Osteoblast (primary cell): Measurements from ENCODE around the gene MYDGF. TPM values are rescaled to one million over a fixed set of nuclear protein-coding genes. Genes with fewer than 3 reads are reported as not detected.

Experiments used
- DNase-seq: peaks from one replicate; pipeline ENCODE4 v3.0.0; 2011; ENCODE audit warnings: low spot score, mixed read lengths; ENCODE audit not compliant: insufficient read length; ENCODE audit errors: missing footprints
- H2AFZ ChIP-seq: 2 replicates; pipeline ENCODE4 v1.6.0; 2011; ENCODE audit warnings: mild to moderate bottlenecking, low read length
- H3K27ac ChIP-seq: 2 replicates; pipeline ENCODE4 v1.5.1; 2011; ENCODE audit warnings: mild to moderate bottlenecking, low read depth, low read length, moderate library complexity
- H3K27me3 ChIP-seq: 2 replicates; pipeline ENCODE4 v1.6.0; 2012; ENCODE audit warnings: mild to moderate bottlenecking, control low read depth, inconsistent platforms, low read length, moderate library complexity; ENCODE audit not compliant: insufficient read depth
- H3K36me3 ChIP-seq: 2 replicates; pipeline ENCODE4 v1.5.1; 2011; ENCODE audit warnings: mild to moderate bottlenecking, low read length, control low read depth, moderate library complexity; ENCODE audit not compliant: insufficient read depth
- H3K4me1 ChIP-seq: 2 replicates; pipeline ENCODE4 v1.5.1; 2011; ENCODE audit warnings: mild to moderate bottlenecking, low read length, control low read depth, moderate library complexity; ENCODE audit not compliant: insufficient read depth
- H3K4me2 ChIP-seq: 2 replicates; pipeline ENCODE4 v1.6.0; 2011; ENCODE audit warnings: mild to moderate bottlenecking, low read length; ENCODE audit not compliant: insufficient read depth
- H3K4me3 ChIP-seq: fragments of 200-600 bp; sonication (generic); 3 replicates; pipeline ENCODE4 v1.5.1; 2012; ENCODE audit warnings: mild to moderate bottlenecking, low read length, inconsistent platforms; ENCODE audit not compliant: insufficient read depth
- H3K79me2 ChIP-seq: 2 replicates; pipeline ENCODE4 v1.6.0; 2012; ENCODE audit warnings: mild to moderate bottlenecking, low read length, control low read depth, inconsistent platforms; ENCODE audit not compliant: insufficient read depth
- H3K9me3 ChIP-seq: 2 replicates; pipeline ENCODE4 v1.5.1; 2011; ENCODE audit warnings: low read depth, low read length, control low read depth
- H4K20me1 ChIP-seq: 2 replicates; pipeline ENCODE4 v1.6.0; 2012; ENCODE audit warnings: mild to moderate bottlenecking, low read length, control low read depth; ENCODE audit not compliant: insufficient read depth
- CTCF ChIP-seq: IDR thresholded peaks from 2 replicates; pipeline ENCODE4 v1.5.1; 2011; ENCODE audit warnings: mild to moderate bottlenecking, low read depth, low read length, moderate library complexity; ENCODE audit errors: extremely low read depth
- total RNA-seq: library from RNA; depleted of rRNA; stranded (reverse); fragments of >200 nt; gene quantifications from 2 replicates; pipeline ENCODE4 v1.2.3, GENCODE V29; 2012

The MYDGF gene
- total RNA-seq, 1 donor = 152 TPM

- Histone ChIP-seq H3K36me3 (no peaks in the 10 kb centered on the region), H3K27me3 (no peaks in the 10 kb centered on the region), H3K4me2 (peak within 1 kb of the TSS; percentile 95), H3K4me3 (peak within 1 kb of the TSS; percentile 87), H2AFZ (peak within 1 kb of the TSS; percentile 91), H3K27ac (peak within 1 kb of the TSS; percentile 31), H4K20me1 (no peaks in the 10 kb centered on the region), H3K4me1 (peaks cover 34% of the 10 kb centered on the region), H3K79me2 (peaks cover 7% of the 10 kb centered on the region), H3K9me3 (no peaks in the 10 kb centered on the region)
- no peak for TF ChIP-seq CTCF
- peak; percentile 100 for DNase-seq
These were observed 31.2 kb downstream of the MYDGF start, which contains the start of gene TNFAIP8L1 for GRCh38 chr19:4638828-4639530. Gene TNFAIP8L1, plus strand, starts transcription at chr19:4639516. Its CDS starts 12,354 bp downstream, at chr19:4651870.

GRCh38 chr19:4638317-4638716, 31.8 kb downstream of the MYDGF start:
- no peak for TF ChIP-seq CTCF
- H3K27me3 ChIP-seq = no peaks in the 10 kb centered on the region
- no peak overlapping the region for H3K4me2 ChIP-seq
- H3K4me3 ChIP-seq = no peak overlapping the region
- H3K9me3 ChIP-seq = no peaks in the 10 kb centered on the region
- H3K36me3 ChIP-seq = no peaks in the 10 kb centered on the region
- H2AFZ ChIP-seq = no peak overlapping the region
- H3K27ac ChIP-seq = no peak overlapping the region
- DNase-seq = peak; percentile 60
- peaks cover 39% of the 10 kb centered on the region for H3K4me1 ChIP-seq
- H4K20me1 ChIP-seq = no peaks in the 10 kb centered on the region
- H3K79me2 ChIP-seq = peaks cover 7% of the 10 kb centered on the region

- peaks cover 7% of the 10 kb centered on the region for H3K79me2 ChIP-seq
- no peak for TF ChIP-seq CTCF
- H3K4me1 ChIP-seq = peaks cover 39% of the 10 kb centered on the region
- H3K27ac ChIP-seq = no peak overlapping the region
- no peaks in the 10 kb centered on the region for H3K36me3 ChIP-seq
- H2AFZ ChIP-seq = peak overlapping the region; percentile 87
- H3K9me3 ChIP-seq = no peaks in the 10 kb centered on the region
- peak; percentile 54 for DNase-seq
- H3K4me2 ChIP-seq = peak overlapping the region; percentile 80
- no peaks in the 10 kb centered on the region for H3K27me3 ChIP-seq
- H4K20me1 ChIP-seq = no peaks in the 10 kb centered on the region
- peak overlapping the region; percentile 73 for H3K4me3 ChIP-seq
These were observed 33.4 kb downstream of the MYDGF start for GRCh38 chr19:4636761-4637160.

- Histone ChIP-seq H3K4me2 (peak overlapping the region; percentile 80), H3K4me1 (peaks cover 39% of the 10 kb centered on the region), H4K20me1 (no peaks in the 10 kb centered on the region), H3K27ac (no peak overlapping the region), H3K27me3 (no peaks in the 10 kb centered on the region), H3K9me3 (no peaks in the 10 kb centered on the region), H3K36me3 (no peaks in the 10 kb centered on the region), H3K4me3 (peak overlapping the region; percentile 73), H3K79me2 (peaks cover 7% of the 10 kb centered on the region), H2AFZ (peak overlapping the region; percentile 87)
- peak; percentile 97 for DNase-seq
- peak; percentile 67 for TF ChIP-seq CTCF
These were observed 33.9 kb downstream of the MYDGF start for GRCh38 chr19:4636151-4636717.
